HepG2 (cell line): ENCODE measurements around the gene CDH23. TPM values are rescaled to one million over a fixed set of nuclear protein-coding genes. Genes with fewer than 3 reads are reported as not detected.
A peak's percentile ranks its signal among the peaks of the same experiment; 100 is the strongest.

ENCODE experiments used
- ATAC-seq: fragments of 200-7000 bp; cut with Tn5 transposase; 3 replicates; pipeline ENCODE4 v1.9.1; 2020; ENCODE audit warnings: mild to moderate bottlenecking, moderate library complexity
- BruUV-seq: library from RNA; stranded (reverse); fragments of 400-500 nt; replicated peaks from 2 replicates; lab custom pipeline; 2021; lab: Mats Ljungman, UMichigan
- CTCF ChIA-PET: fragments of 300-600 bp; formaldehyde crosslinking; extraction: SDS; loops from one replicate; lab custom pipeline; 2021; ENCODE audit warnings: low total read pairs, inconsistent platforms, low intra/inter-chr PET ratio; lab: Yijun Ruan, JAX
- POLR2A ChIA-PET: fragments of 350-600 bp; sonication (Branson Sonifier 250); formaldehyde crosslinking; loops from one replicate; lab custom pipeline; 2020; ENCODE audit warnings: antibody characterized with exemption, inconsistent platforms; lab: Yijun Ruan, JAX
- DNase-seq: peaks from one replicate; pipeline ENCODE4 v3.0.0-alpha.2; 2015; ENCODE audit warnings: low spot score
- FAIRE-seq: peaks from 3 replicates; lab custom pipeline; 2011; peaks lifted over from hg19 to GRCh38; lab: Jason Lieb, UNC
- H2AFZ ChIP-seq: one replicate; pipeline ENCODE4 v1.6.1; 2011; ENCODE audit warnings: low read length, inconsistent platforms
- H3K27ac ChIP-seq: fragments of 300-600 bp; 3 replicates; pipeline ENCODE4 v1.8.0; 2011; ENCODE audit warnings: mixed run types, mild to moderate bottlenecking, mixed read lengths, low read length, inconsistent platforms; ENCODE audit not compliant: insufficient read depth; ENCODE audit errors: extremely low read length
- H3K27me3 ChIP-seq, 2 experiments: fragments of 200-600 bp in 1 of 2; 2 replicates in 1 of 2; 3 replicates in 1 of 2; pipeline versions ENCODE4 v1.6.0 to v1.8.0; 2011; ENCODE audit warnings: low read length in 2 of 2, mild to moderate bottlenecking in 2 of 2, moderate library complexity in 2 of 2, inconsistent platforms in 1 of 2; ENCODE audit not compliant: insufficient read depth in 2 of 2, control insufficient read depth in 1 of 2
- H3K36me3 ChIP-seq, 2 experiments: fragments of 200-600 bp in 1 of 2; replicated peaks in 1 of 2; 2 replicates in 1 of 2; 3 replicates in 1 of 2; pipeline versions ENCODE4 v1.5.1 to v1.8.0; 2011; ENCODE audit warnings: low read length in 2 of 2, inconsistent platforms in 1 of 2; ENCODE audit not compliant: insufficient read depth in 2 of 2, control insufficient read depth in 1 of 2
- H3K4me1 ChIP-seq: 2 replicates; pipeline ENCODE4 v1.5.1; 2012; ENCODE audit warnings: low read length, inconsistent platforms; ENCODE audit not compliant: insufficient read depth
- H3K4me2 ChIP-seq: 2 replicates; pipeline ENCODE4 v1.6.0; 2011; ENCODE audit warnings: low read depth, low read length, inconsistent platforms
- H3K4me3 ChIP-seq, 3 experiments: fragments of 200-600 bp in 1 of 3; sonication (generic), shearing (Covaris generic) in 1 of 3; replicated peaks in 1 of 3; 2 replicates each; pipeline ENCODE4 v1.5.1; 2011 to 2016; ENCODE audit warnings: low read length in 3 of 3, inconsistent platforms in 2 of 3, low read depth in 2 of 3, mild to moderate bottlenecking in 2 of 3, control low read depth in 1 of 3, mixed read lengths in 1 of 3; ENCODE audit not compliant: insufficient read depth in 1 of 3
- H3K79me2 ChIP-seq: one replicate; pipeline ENCODE4 v1.6.1; 2011; ENCODE audit warnings: low read length, inconsistent platforms; ENCODE audit not compliant: insufficient read depth
- H3K9ac ChIP-seq: 2 replicates; pipeline ENCODE4 v1.6.0; 2011; ENCODE audit warnings: mild to moderate bottlenecking, low read depth, low read length, inconsistent platforms; ENCODE audit not compliant: insufficient read depth
- H3K9me3 ChIP-seq: 2 replicates; pipeline ENCODE4 v1.5.1; 2012; ENCODE audit warnings: mild to moderate bottlenecking, low read length
- H4K20me1 ChIP-seq: 2 replicates; pipeline ENCODE4 v1.6.0; 2011; ENCODE audit warnings: inconsistent platforms, mild to moderate bottlenecking, low read length, moderate library complexity; ENCODE audit not compliant: insufficient read depth
- ELF1 ChIP-seq: sonication (generic); formaldehyde crosslinking; IDR thresholded peaks from 2 replicates; pipeline ENCODE4 v1.4.0; 2020; ENCODE audit warnings: missing genetic modification reagents
- ETV5 ChIP-seq: IDR thresholded peaks from 2 replicates; pipeline ENCODE4 v1.6.1; 2018; ENCODE audit warnings: missing biosample characterization, missing genetic modification reagents, inconsistent platforms, borderline replicate concordance
- FOXA3 ChIP-seq: IDR thresholded peaks from 2 replicates; pipeline ENCODE4 v1.6.1; 2016; ENCODE audit warnings: missing genetic modification reagents, missing compliant biosample characterization
- FOXP1 ChIP-seq, 2 experiments: fragments of 450-650 bp in 1 of 2; IDR thresholded peaks; 2 replicates each; pipeline ENCODE4 v1.6.1; 2017 to 2018; ENCODE audit warnings: antibody characterized with exemption in 1 of 2
- MXI1 ChIP-seq: IDR thresholded peaks from 3 replicates; pipeline ENCODE4 v1.6.1; 2012; ENCODE audit warnings: low read depth, low read length, inconsistent platforms, borderline replicate concordance
- PHB2 ChIP-seq: fragments of 450-650 bp; IDR thresholded peaks from 2 replicates; pipeline ENCODE4 v1.6.1; 2018; ENCODE audit not compliant: partially characterized antibody
- POGZ ChIP-seq: sonication (generic); formaldehyde crosslinking; IDR thresholded peaks from 2 replicates; pipeline ENCODE4 v1.4.0; 2020; ENCODE audit warnings: mild to moderate bottlenecking, missing genetic modification reagents
- SRSF1 ChIP-seq: fragments of 200-400 bp; formaldehyde crosslinking; optimal IDR thresholded peaks from 2 replicates; pipeline ENCODE3; 2017; ENCODE audit warnings: mild to moderate bottlenecking, low read depth, low read length, moderate library complexity
- ZBTB21 ChIP-seq: sonication (generic); formaldehyde crosslinking; IDR thresholded peaks from 2 replicates; pipeline ENCODE4 v1.4.0; 2020; ENCODE audit warnings: missing genetic modification reagents
- ZBTB49 ChIP-seq: sonication (generic); formaldehyde crosslinking; IDR thresholded peaks from 2 replicates; pipeline ENCODE4 v1.4.0; 2020; ENCODE audit warnings: missing genetic modification reagents, borderline replicate concordance
- ZFAT ChIP-seq: sonication (generic); formaldehyde crosslinking; conservative IDR thresholded peaks from 2 replicates; pipeline ENCODE4 v1.8.1; 2023; ENCODE audit warnings: missing genetic modification reagents, inconsistent platforms
- ZNF207 ChIP-seq: fragments of 450-650 bp; IDR thresholded peaks from 2 replicates; pipeline ENCODE4 v1.6.1; 2016; ENCODE audit warnings: antibody characterized with exemption, borderline replicate concordance
- ZNF432 ChIP-seq: sonication (generic); formaldehyde crosslinking; IDR thresholded peaks from 2 replicates; pipeline ENCODE4 v1.5.0; 2020; ENCODE audit warnings: missing genetic modification reagents, mild to moderate bottlenecking, borderline replicate concordance
- ZNF441 ChIP-seq: sonication (generic); formaldehyde crosslinking; IDR thresholded peaks from 2 replicates; pipeline ENCODE4 v1.7.0; 2021; ENCODE audit warnings: missing genetic modification reagents, borderline replicate concordance
- ZNF484 ChIP-seq: sonication (generic); formaldehyde crosslinking; IDR thresholded peaks from 2 replicates; pipeline ENCODE4 v1.5.1; 2020; ENCODE audit warnings: mild to moderate bottlenecking, low read depth, missing genetic modification reagents, borderline replicate concordance
- ZNF512B ChIP-seq: sonication (generic); formaldehyde crosslinking; IDR thresholded peaks from 2 replicates; pipeline ENCODE4 v1.5.1; 2020; ENCODE audit warnings: missing genetic modification reagents, mild to moderate bottlenecking, borderline replicate concordance
- ZNF598 ChIP-seq: sonication (generic); formaldehyde crosslinking; IDR thresholded peaks from 2 replicates; pipeline ENCODE4 v1.5.1; 2020; ENCODE audit warnings: mild to moderate bottlenecking, missing genetic modification reagents, borderline replicate concordance
- WGBS: methylation state at CpG from one replicate; pipeline ENCODE4 v1.1.6; 2017; ENCODE audit warnings: low lambda C conversion rate; 5-methylcytosine and 5-hydroxymethylcytosine counted together
- in situ Hi-C: cut with HindIII; loops from 2 replicates; pipeline ENCODE4 v1.10.0; 2017; ENCODE audit warnings: low pct_unique_long_range_greater_than_20kb; ENCODE audit not compliant: extremely low pct_ligation_motif_present
- intact Hi-C: fragments of 100-400 bp; cut with micrococcal nuclease; formaldehyde crosslinking; loops from one replicate; pipeline ENCODE4 v1.10.0; 2022; ENCODE audit not compliant: unreplicated experiment
- polyA plus RNA-seq, 8 experiments: library from polyadenylated mRNA; depleted of rRNA in 3 of 8; stranded (reverse) in 7 of 8; unstranded in 1 of 8; fragments of >200 nt; fragmentation: Illumina TruSeq in 4 of 8; extraction: Trizol in 4 of 8; gene quantifications; 2 replicates each; pipeline versions ENCODE4 v1.2.1 to v1.2.3, GENCODE V29; 2011 to 2016; ENCODE audit warnings: low read depth in 4 of 8, missing spikeins in 1 of 8, mixed read lengths in 1 of 8; ENCODE audit not compliant: insufficient read depth in 1 of 8
- total RNA-seq, 5 experiments: library from RNA; depleted of rRNA; stranded (reverse); fragments of >200 nt; fragmentation: Illumina TruSeq; extraction: Trizol; gene quantifications; 2 replicates each; pipeline ENCODE4 v1.2.3, GENCODE V29; 2016; ENCODE audit warnings: low read depth in 1 of 5

Gene CDH23
- total and polyA plus RNA-seq, 2 of the 13 experiments (the other 11 are each of a cell fraction or from before 2014, with no cell fraction given): 0.13 TPM; not detected in 1

- TF ChIP-seq ZNF512B (CRISPR knock-in tag) (no peak), SRSF1 (no peak), ELF1 (CRISPR knock-in tag) (0 out of 2 replicates have a peak, but pooled peaks have one; percentile 11)
Observed at GRCh38 chr10:71849461-71849908, 452.8 kb downstream of the CDH23 start (continued).

GRCh38 chr10:71850021-71850742, 453.5 kb downstream of the CDH23 start:
- ChIA-PET CTCF (no interaction called here), POLR2A (interaction anchor here (1.1 to 2.4 kb wide), 9 partner anchors 11 to 481 kb away, joined by 3 to 74 read pairs (median 5); no protein-coding TSS in a partner anchor)
- peaks cover 55% of the 10 kb centered on the region for H3K79me2 ChIP-seq
- peak overlapping the region; percentile 74 to 84 (median 81) for H3K4me3 ChIP-seq
- peaks cover 30% of the 10 kb centered on the region for H4K20me1 ChIP-seq
- FAIRE-seq (no peak), DNase-seq (no peak), ATAC-seq (no peak)
- peaks cover 0 to 2% of the 10 kb centered on the region in 2 experiments; a peak in 2 of 5 replicates for H3K36me3 ChIP-seq
- under 1% methylated on average over 13 of the region's 13 CpGs for WGBS
- H3K4me2 ChIP-seq: peak overlapping the region; percentile 77
- in situ Hi-C loops (no loop called here), intact Hi-C loops (no loop called here)
- peak overlapping the region; percentile 76 for H3K27ac ChIP-seq
- H3K4me1 ChIP-seq: peaks cover 60% of the 10 kb centered on the region
- BruUV-seq: TSS peak; percentile 65
- H2AFZ ChIP-seq: no peak overlapping the region
- peak overlapping the region; percentile 72 for H3K9ac ChIP-seq
- no peaks in the 10 kb centered on the region for H3K9me3 ChIP-seq
- peaks cover 0 to 3% of the 10 kb centered on the region in 2 experiments; a peak in 1 of 5 replicates for H3K27me3 ChIP-seq
- TF ChIP-seq POGZ: no peak
- TF ChIP-seq ZNF432 (CRISPR knock-in tag): no peak
- TF ChIP-seq ZNF441: no peak
- no peak for TF ChIP-seq PHB2
- TF ChIP-seq ZBTB49 (CRISPR knock-in tag): no peak
- TF ChIP-seq ZNF484 (CRISPR knock-in tag): 0 out of 2 replicates have a peak, but pooled peaks have one; percentile 3
- TF ChIP-seq ZFAT: no peak
- no peak for TF ChIP-seq FOXP1 (IDR thresholded peaks at IDR 0.05)
- TF ChIP-seq FOXP1 (CRISPR knock-in tag; IDR thresholded peaks at IDR 0.05): 0 out of 2 replicates have a peak, but pooled peaks have one; percentile 37
- no peak for TF ChIP-seq ZNF207
- TF ChIP-seq ZBTB21: no peak
- 0 out of 2 replicates have a peak, but pooled peaks have one; percentile 1 for TF ChIP-seq ETV5 (CRISPR knock-in tag)
- TF ChIP-seq MXI1: peak; percentile 65; the same call in 1 of the 3 replicates
- no peak for TF ChIP-seq ZNF598 (CRISPR knock-in tag)
- peak; percentile 34; the same call in 1 of the 2 replicates for TF ChIP-seq FOXA3
